ENCODE data around the gene GRM4.

Gene GRM4

DNA sequence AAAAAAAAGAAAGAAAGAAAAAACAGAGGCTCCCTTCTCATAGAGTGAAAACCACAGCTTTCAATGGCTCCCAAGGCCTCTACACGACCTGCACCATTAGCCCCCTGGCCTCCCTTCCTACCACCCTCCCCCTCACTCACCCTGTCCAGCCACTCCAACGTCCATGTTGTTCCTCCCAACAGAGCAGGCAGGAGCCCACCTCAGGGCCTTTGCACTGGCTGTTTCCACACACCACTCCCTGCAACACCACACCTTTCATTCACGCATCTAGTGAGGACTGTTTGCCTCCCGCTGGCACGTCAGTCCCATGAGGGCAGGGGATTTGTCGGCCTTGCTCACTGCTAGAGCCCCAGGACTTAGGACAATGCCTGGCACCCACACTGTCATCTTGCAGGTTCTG lies 39.5 kb downstream of the GRM4 start:
- no peak for DNase-seq

GRCh38 chr6:34104628-34105027 lies 41.3 kb downstream of the GRM4 start:
- DNase-seq = no peak

GRCh38 chr6:34104186-34104585 lies 41.7 kb downstream of the GRM4 start:
- DNase-seq = no peak

DNA sequence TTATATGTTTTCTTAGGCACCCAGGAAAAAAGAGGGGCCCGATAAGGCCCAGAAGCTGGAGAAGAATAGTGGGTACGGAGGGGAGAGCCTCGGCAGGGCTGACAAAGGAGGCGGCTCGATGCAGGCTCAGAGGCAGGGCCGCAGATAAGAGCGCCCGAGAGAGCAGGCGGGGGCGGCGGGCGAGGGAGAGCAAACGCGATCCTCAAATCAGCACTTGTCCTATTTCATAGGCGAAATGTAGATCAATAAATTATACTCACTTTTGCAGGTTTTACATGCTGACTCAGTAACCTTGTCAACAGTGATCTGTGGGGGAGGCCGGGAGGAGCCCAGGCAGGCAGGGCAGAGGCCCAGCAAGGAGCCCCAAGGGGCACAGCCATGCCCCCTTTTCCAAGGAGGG lies 42.6 kb downstream of the GRM4 start:
- DNase-seq = no peak

DNA sequence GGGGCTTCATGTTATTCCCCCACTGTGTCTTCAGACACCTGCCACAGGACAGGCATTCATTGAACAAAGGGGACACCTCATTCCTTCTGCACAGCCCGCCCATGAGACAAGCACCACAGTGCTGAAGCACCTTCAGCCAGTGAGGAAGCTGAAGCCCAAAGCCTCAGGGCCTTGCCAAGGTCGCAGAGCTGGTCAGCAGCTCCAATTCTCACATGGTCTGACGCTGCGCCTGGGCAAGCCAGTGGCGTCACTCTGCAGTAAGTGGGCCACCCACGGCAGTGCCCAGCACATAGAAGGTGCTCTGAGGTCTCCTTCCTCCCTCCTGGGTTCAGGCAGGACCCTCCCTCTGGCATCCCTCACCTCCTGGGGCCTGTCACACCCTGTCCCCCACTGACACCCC lies 43.2 kb downstream of the GRM4 start:
- no peak for DNase-seq

- DNase-seq = no peak
Observed at GRCh38 chr6:34102099-34102656, 43.7 kb downstream of the GRM4 start.

DNA sequence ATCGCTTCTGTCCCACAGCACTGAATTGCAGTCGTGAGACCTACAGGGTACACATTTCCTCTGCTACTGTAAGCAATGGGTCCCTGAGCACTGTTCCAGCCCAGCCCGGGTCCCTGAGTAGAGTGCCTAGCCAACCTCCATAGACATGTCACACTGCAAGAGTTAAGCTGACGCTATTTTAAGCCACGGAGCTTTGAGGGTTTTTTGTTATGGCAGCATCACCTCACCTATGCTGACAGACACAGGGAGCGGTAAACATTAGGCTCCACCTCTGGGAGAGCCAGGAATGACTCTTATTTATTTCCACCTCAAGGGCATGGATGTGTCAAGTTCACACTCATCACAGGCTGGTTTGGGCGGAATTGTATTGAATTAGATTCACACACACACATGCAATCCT lies 45.1 kb downstream of the GRM4 start:
- no peak for DNase-seq

DNA sequence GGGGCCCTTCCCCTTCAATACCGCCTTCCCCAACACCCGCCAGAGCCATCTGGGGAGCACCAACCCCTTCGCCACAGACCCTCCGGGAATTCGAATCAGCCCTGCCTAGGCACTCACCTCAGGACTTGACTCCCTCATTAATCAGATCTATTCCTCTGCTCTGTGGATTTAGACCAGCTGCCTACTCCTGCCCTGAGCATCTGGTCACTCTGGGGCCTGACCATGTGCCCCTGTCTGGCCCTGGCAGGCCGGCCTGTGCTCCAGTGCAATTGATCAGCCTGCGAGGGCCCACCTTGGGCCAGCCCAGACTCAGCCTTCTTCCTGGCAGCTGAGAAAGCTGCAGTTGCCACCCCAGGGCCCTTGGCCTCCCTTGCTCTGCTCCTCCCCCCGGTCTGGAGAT lies 46.0 kb downstream of the GRM4 start:
- no peak for DNase-seq

GRCh38 chr6:34098045-34098936 lies 47.6 kb downstream of the GRM4 start:
- no peak for DNase-seq

DNA sequence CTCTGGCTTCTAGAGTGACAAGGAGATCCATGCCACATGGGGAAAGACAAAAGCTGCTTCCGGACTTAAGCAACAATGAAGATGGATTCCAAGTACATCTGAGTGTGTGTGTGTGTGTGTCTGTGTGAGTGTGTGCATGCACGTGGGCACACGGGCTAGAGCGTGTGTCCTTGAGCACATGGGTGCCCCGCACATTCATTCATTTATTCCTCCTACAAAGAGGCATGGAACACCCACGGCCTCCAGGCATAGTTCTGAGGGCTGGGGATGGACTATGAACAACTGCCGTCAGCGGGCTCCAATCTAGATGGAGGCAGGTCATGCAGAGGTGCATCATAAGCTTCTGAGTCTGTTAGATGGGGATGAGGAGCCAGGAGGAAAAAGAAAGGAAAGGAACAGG lies 49.1 kb downstream of the GRM4 start:
- DNase-seq = no peak

- DNase-seq = no peak
Observed at GRCh38 chr6:34096193-34096592, 49.7 kb downstream of the GRM4 start.

- DNase-seq = no peak
Observed at GRCh38 chr6:34095741-34096140, 50.1 kb downstream of the GRM4 start.

- DNase-seq = no peak
Observed at GRCh38 chr6:34095136-34095505, 50.8 kb downstream of the GRM4 start.

DNA sequence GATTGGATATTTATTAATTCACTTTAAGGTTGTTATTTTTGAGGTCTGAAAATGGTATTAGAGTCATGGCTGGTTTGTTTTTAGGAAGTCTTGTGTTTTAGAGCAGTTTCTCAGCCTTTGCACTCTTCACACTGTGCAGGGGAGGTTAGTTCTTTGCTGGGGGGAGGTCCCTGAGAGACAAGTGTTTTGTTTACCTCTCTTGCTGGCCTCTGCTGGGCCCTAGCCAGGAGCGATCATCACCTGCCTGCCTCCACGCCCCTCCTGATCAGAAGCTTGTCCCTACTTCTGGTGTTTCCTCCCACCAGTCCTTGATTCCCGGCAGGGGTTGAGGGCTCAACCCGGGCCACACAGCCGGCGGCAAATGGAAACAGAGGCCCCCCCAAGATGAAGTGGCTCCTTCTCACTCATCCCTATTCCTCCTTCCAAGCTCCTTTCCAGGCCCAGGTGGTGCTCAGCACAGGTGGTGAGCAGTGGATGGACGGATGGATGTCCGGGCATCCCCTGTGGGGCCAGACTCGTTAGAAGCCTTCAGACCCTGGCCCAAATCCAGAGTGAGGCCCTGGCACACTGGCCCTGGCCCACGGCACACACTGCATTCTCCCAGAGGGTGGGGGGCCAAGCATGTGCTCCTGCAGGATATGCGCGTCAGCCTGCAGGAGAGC lies 51.3 kb downstream of the GRM4 start:
- peak in 1 of 2 experiments; percentile 28 for DNase-seq

- no peak for DNase-seq
Observed at GRCh38 chr6:34093854-34094430, 51.9 kb downstream of the GRM4 start.

- no peak for DNase-seq
Observed at GRCh38 chr6:34093206-34093605, 52.7 kb downstream of the GRM4 start.

- DNase-seq = no peak
Observed at GRCh38 chr6:34092631-34093030, 53.3 kb downstream of the GRM4 start.

- DNase-seq = no peak
Observed at GRCh38 chr6:34090935-34091334, 55.0 kb downstream of the GRM4 start.

GRCh38 chr6:34090529-34090928 lies 55.4 kb downstream of the GRM4 start:
- no peak for DNase-seq

GRCh38 chr6:34086558-34086957 lies 59.3 kb downstream of the GRM4 start:
- no peak for DNase-seq

GRCh38 chr6:34085453-34086170 lies 60.3 kb downstream of the GRM4 start:
- no peak for DNase-seq

GRCh38 chr6:34084591-34085290 lies 61.1 kb downstream of the GRM4 start:
- no peak for DNase-seq

Data from SW 1271 (cell line).